ENCODE results near the gene VAMP2.

GRCh38 chr17:8161289-8162232 is 1.2 kb downstream of the VAMP2 start:
- no peak for TF ChIP-seq SIN3A (IDR thresholded peaks at IDR 0.05; ENCODE audit: borderline replicate concordance, insufficient read depth, low read length)
- no peak for TF ChIP-seq POLR2AphosphoS5 (IDR thresholded peaks at IDR 0.05; ENCODE audit: low read depth, low read length)
